ENCODE measurements around the gene RPS15A. TPM values are rescaled to one million over a fixed set of nuclear protein-coding genes. Genes with fewer than 3 reads are reported as not detected.

The RPS15A gene
- 1,238 TPM for total RNA-seq

DNA sequence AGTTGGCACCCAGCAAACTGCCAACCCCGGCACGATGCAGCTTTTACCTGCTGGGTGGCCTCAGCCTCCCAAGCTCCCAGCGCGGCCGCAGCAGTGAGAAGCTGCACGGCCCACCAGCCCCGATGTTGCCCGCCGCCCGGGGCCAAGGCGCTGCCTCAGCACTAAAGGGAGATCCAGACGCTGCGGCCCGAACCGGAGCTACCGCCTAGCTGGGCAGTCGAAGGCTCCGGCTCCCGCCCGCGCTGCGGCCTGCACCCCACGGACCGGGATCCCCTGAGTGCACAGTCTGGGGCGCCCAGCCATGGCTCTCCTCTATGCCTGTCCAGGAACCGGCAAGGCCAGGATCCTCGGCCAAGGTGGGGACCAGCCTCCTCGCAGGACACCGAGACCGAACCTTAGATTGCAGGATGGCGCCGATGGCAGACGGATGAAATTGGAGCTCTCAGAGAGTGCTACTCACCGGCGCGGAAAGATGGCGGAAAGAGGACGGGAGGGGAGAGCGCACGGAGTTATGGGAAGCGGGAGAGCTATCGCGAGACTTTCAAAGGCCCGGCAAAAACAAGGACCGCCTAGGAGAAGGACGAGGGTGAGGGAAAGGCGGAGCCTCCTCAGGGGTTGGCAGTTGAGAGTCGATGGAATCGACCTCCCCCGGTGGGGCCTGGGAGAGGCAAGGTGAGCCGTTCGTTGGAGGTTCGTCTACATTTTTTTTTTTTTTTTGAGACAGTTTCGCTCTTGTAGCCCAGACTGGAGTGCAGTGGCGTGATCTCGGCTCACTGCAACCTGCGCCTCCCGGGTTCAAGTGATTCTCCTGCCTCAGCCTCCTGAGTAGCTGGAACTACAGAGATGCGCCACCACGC is at the start of gene RPS15A:
Gene RPS15A, minus strand, starts transcription at position 485 of the 857 bp plus-strand sequence. CDS start 1,221 bp downstream, outside the sequence.
- TF ChIP-seq, protein P1, sequence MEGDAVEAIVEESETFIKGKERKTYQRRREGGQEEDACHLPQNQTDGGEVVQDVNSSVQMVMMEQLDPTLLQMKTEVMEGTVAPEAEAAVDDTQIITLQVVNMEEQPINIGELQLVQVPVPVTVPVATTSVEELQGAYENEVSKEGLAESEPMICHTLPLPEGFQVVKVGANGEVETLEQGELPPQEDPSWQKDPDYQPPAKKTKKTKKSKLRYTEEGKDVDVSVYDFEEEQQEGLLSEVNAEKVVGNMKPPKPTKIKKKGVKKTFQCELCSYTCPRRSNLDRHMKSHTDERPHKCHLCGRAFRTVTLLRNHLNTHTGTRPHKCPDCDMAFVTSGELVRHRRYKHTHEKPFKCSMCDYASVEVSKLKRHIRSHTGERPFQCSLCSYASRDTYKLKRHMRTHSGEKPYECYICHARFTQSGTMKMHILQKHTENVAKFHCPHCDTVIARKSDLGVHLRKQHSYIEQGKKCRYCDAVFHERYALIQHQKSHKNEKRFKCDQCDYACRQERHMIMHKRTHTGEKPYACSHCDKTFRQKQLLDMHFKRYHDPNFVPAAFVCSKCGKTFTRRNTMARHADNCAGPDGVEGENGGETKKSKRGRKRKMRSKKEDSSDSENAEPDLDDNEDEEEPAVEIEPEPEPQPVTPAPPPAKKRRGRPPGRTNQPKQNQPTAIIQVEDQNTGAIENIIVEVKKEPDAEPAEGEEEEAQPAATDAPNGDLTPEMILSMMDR (IDR thresholded peaks at IDR 0.05) = no peak
- TF ChIP-seq POLR2A (IDR thresholded peaks at IDR 0.05) (peak in 1 of 2 donors; percentile 57), POLR2AphosphoS5 (IDR thresholded peaks at IDR 0.05; ENCODE audit: insufficient read depth in 1 of 2, low read depth in 1 of 2) (peak; percentile 97 to 98)
- Histone ChIP-seq H3K4me1 (peaks cover 49% of the 10 kb centered on the region), H3K9me3 (no peaks in the 10 kb centered on the region), H3K36me3 (peaks cover 0 to 65% of the 10 kb centered on the region in 2 donors), H3K27me3 (no peaks in the 10 kb centered on the region), H3K27ac (peak within 1 kb of the TSS; percentile 81), H3K4me3 (peak within 1 kb of the TSS; percentile 63 to 75)
- intact Hi-C loops (cut with DNase I) = no loop called here
- DNase-seq (ENCODE audit: extremely low spot score in 2 of 2) = peak in 1 of 2 donors; percentile 97

DNA sequence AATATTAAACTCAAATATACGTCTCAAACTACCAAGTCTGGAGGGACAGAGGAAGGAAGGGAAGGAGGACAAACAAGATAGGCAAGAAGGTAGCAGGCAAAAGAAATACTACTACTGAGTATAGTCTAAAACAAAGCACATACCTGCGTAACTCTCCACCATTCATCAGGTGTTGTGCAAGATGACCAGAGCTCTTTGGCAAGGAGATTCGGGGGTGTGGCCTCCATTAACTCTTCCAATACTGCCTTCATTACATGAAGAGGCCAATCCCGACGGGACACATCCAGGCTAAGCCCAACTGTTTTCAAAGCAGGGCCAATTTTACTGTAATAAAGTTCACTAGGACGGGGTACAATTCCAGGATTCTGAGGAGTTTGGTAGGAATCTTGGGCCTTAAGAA is 49.4 kb upstream of the RPS15A start:
- intact Hi-C loops (cut with DNase I) = no loop called here
- no peaks in the 10 kb centered on the region for H3K27me3 ChIP-seq
- H3K9me3 ChIP-seq = no peaks in the 10 kb centered on the region
- no peak overlapping the region for H3K27ac ChIP-seq
- TF ChIP-seq POLR2A (IDR thresholded peaks at IDR 0.05) (no peak), POLR2AphosphoS5 (IDR thresholded peaks at IDR 0.05; ENCODE audit: insufficient read depth in 1 of 2, low read depth in 1 of 2) (no peak)
- TF ChIP-seq, protein P1 (IDR thresholded peaks at IDR 0.05) = no peak
- peaks cover 0 to 87% of the 10 kb centered on the region in 2 donors for H3K36me3 ChIP-seq
- DNase-seq (ENCODE audit: extremely low spot score in 2 of 2) = no peak
- no peaks in the 10 kb centered on the region for H3K4me1 ChIP-seq
- H3K4me3 ChIP-seq = no peak overlapping the region

DNA sequence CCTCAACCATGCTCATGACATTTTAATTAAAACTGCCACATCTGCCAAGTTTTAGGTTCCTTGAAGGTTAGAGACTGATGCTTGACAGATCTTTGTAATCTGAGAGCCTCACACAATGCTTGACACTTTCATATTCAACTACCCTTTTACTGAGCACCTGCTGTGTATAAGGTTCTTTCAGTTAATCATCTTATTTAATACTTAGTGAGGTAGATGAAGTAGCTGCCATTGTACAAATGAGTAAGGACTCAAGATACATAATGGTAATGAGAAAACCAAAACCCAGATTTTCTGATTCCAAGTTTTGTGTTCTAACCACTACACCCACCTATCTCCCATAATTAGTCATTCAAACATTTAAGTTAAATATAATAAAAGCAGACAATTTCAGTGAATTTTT is 46.6 kb upstream of the RPS15A start:
- TF ChIP-seq POLR2A (IDR thresholded peaks at IDR 0.05) = no peak
- H3K27ac ChIP-seq = no peak overlapping the region
- no peaks in the 10 kb centered on the region for H3K27me3 ChIP-seq
- H3K36me3 ChIP-seq = peaks cover 5 to 94% of the 10 kb centered on the region in 2 donors
- no peak for DNase-seq (ENCODE audit: extremely low spot score in 2 of 2)
- no peaks in the 10 kb centered on the region for H3K4me1 ChIP-seq
- no peak overlapping the region for H3K4me3 ChIP-seq
- no peaks in the 10 kb centered on the region for H3K9me3 ChIP-seq
- intact Hi-C loops (cut with DNase I) = no loop called here

DNA sequence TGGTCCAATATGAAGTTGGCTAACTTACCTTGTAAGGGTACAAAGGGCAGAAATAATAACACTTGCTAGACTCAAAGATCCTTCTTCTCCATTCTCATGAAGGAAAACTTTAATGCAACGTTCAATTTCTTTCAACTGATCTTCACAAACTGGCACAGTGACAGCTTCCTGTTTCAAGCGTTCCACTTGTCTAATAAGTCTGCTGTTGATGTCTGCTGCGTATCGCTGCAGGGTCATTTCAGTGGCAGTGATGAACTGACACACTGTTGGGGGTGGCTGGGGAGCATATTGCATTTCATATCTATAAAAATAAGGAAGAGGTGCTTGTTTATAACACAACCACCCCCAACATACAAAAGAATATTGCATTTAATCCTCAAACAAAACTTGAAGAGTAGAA is 44.7 kb upstream of the RPS15A start:
- no peaks in the 10 kb centered on the region for H3K4me1 ChIP-seq
- H3K36me3 ChIP-seq = peaks cover 5 to 96% of the 10 kb centered on the region in 2 donors
- no peak overlapping the region for H3K27ac ChIP-seq
- DNase-seq (ENCODE audit: extremely low spot score in 2 of 2) = no peak
- TF ChIP-seq, protein P1 (IDR thresholded peaks at IDR 0.05) = no peak
- TF ChIP-seq POLR2A (IDR thresholded peaks at IDR 0.05) = no peak
- TF ChIP-seq POLR2AphosphoS5 (IDR thresholded peaks at IDR 0.05; ENCODE audit: insufficient read depth in 1 of 2, low read depth in 1 of 2) = no peak
- H3K4me3 ChIP-seq = no peak overlapping the region
- H3K27me3 ChIP-seq = no peaks in the 10 kb centered on the region
- intact Hi-C loops (cut with DNase I) = no loop called here
- no peaks in the 10 kb centered on the region for H3K9me3 ChIP-seq

DNA sequence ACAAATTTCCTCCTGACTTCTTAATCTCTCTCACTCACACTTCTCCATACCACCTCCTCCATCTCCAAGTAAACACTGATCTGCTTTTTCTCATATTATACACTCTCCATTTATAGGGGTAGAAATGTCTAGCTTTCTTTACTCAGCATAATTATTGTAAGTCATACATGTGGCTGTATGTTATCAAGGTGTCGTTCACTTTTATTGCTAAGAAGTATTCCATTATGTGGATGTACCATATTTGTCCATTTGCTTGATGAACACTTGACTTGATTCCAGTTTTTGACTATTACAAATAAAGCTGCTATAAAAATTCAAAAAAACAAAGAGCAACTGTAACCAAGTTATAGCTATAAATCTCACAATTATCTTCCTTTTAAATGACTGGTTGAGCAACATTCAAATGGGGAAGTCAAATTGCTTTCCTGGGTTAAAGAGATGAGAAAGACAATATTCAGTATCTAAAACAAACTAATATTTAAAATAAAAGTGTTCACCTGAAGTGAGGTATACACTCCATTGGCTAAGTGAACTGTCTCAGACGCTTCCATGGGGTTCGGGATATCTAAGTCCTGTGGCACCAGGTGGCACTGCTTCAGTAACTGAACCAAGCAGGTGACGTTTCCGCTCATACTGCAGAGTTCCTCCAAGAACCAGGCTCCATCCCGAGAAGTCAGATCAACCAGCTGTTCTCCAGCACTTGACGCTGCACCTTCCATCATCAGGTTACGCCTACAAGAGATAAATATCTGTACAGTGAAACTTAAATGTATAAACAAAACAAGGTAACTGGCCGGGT is 43.8 kb upstream of the RPS15A start:
- Histone ChIP-seq H3K27me3 (no peaks in the 10 kb centered on the region), H3K9me3 (no peaks in the 10 kb centered on the region), H3K4me3 (no peak overlapping the region), H3K36me3 (peaks cover 5 to 96% of the 10 kb centered on the region in 2 donors), H3K27ac (no peak overlapping the region), H3K4me1 (no peaks in the 10 kb centered on the region)
- TF ChIP-seq POLR2A (IDR thresholded peaks at IDR 0.05) (no peak), POLR2AphosphoS5 (IDR thresholded peaks at IDR 0.05; ENCODE audit: insufficient read depth in 1 of 2, low read depth in 1 of 2) (no peak)
- TF ChIP-seq, protein P1 (IDR thresholded peaks at IDR 0.05) = no peak
- intact Hi-C loops (cut with DNase I) = no loop called here
- DNase-seq (ENCODE audit: extremely low spot score in 2 of 2) = no peak

Data from vagina (tissue), 2 donors.